GM12892 (cell line): Measurements from ENCODE around the gene ARMC6.

Experiments used
- POLR2A ChIP-seq: IDR thresholded peaks from 2 replicates; pipeline ENCODE4 v1.6.1; 2011; ENCODE audit warnings: low read depth, low read length, control low read depth
- POLR2AphosphoS5 ChIP-seq: IDR thresholded peaks from 2 replicates; pipeline ENCODE4 v1.6.1; 2011; ENCODE audit warnings: low read depth, low read length, control low read depth
- TAF1 ChIP-seq: IDR thresholded peaks from 2 replicates; pipeline ENCODE4 v1.6.1; 2011; ENCODE audit warnings: low read depth, mild to moderate bottlenecking, control low read depth, low read length, borderline replicate concordance

GRCh38 chr19:19032420-19033175 lies 805 bp upstream of the ARMC6 start:
- TF ChIP-seq POLR2A (no peak), TAF1 (no peak), POLR2AphosphoS5 (no peak; the same call in 1 of the 2 replicates)
